HepG2 (cell line): ENCODE measurements around the gene RGMA. TPM values are rescaled to one million over a fixed set of nuclear protein-coding genes. Genes with fewer than 3 reads are reported as not detected.

ENCODE experiments used
- ATAC-seq: fragments of 200-7000 bp; cut with Tn5 transposase; 3 replicates; pipeline ENCODE4 v1.9.1; 2020; ENCODE audit warnings: mild to moderate bottlenecking, moderate library complexity
- BruUV-seq: library from RNA; stranded (reverse); fragments of 400-500 nt; replicated peaks from 2 replicates; lab custom pipeline; 2021; lab: Mats Ljungman, UMichigan
- CTCF ChIA-PET: fragments of 300-600 bp; formaldehyde crosslinking; extraction: SDS; loops from one replicate; lab custom pipeline; 2021; ENCODE audit warnings: low total read pairs, inconsistent platforms, low intra/inter-chr PET ratio; lab: Yijun Ruan, JAX
- POLR2A ChIA-PET: fragments of 350-600 bp; sonication (Branson Sonifier 250); formaldehyde crosslinking; loops from one replicate; lab custom pipeline; 2020; ENCODE audit warnings: antibody characterized with exemption, inconsistent platforms; lab: Yijun Ruan, JAX
- DNase-seq: peaks from one replicate; pipeline ENCODE4 v3.0.0-alpha.2; 2015; ENCODE audit warnings: low spot score
- FAIRE-seq: peaks from 3 replicates; lab custom pipeline; 2011; peaks lifted over from hg19 to GRCh38; lab: Jason Lieb, UNC
- H2AFZ ChIP-seq: one replicate; pipeline ENCODE4 v1.6.1; 2011; ENCODE audit warnings: low read length, inconsistent platforms
- H3K27ac ChIP-seq: fragments of 300-600 bp; 3 replicates; pipeline ENCODE4 v1.8.0; 2011; ENCODE audit warnings: mixed run types, mild to moderate bottlenecking, mixed read lengths, low read length, inconsistent platforms; ENCODE audit not compliant: insufficient read depth; ENCODE audit errors: extremely low read length
- H3K27me3 ChIP-seq, 2 experiments: fragments of 200-600 bp in 1 of 2; 2 replicates in 1 of 2; 3 replicates in 1 of 2; pipeline versions ENCODE4 v1.6.0 to v1.8.0; 2011; ENCODE audit warnings: low read length in 2 of 2, mild to moderate bottlenecking in 2 of 2, moderate library complexity in 2 of 2, inconsistent platforms in 1 of 2; ENCODE audit not compliant: insufficient read depth in 2 of 2, control insufficient read depth in 1 of 2
- H3K36me3 ChIP-seq, 2 experiments: fragments of 200-600 bp in 1 of 2; replicated peaks in 1 of 2; 2 replicates in 1 of 2; 3 replicates in 1 of 2; pipeline versions ENCODE4 v1.5.1 to v1.8.0; 2011; ENCODE audit warnings: low read length in 2 of 2, inconsistent platforms in 1 of 2; ENCODE audit not compliant: insufficient read depth in 2 of 2, control insufficient read depth in 1 of 2
- H3K4me1 ChIP-seq: 2 replicates; pipeline ENCODE4 v1.5.1; 2012; ENCODE audit warnings: low read length, inconsistent platforms; ENCODE audit not compliant: insufficient read depth
- H3K4me2 ChIP-seq: 2 replicates; pipeline ENCODE4 v1.6.0; 2011; ENCODE audit warnings: low read depth, low read length, inconsistent platforms
- H3K4me3 ChIP-seq, 3 experiments: fragments of 200-600 bp in 1 of 3; sonication (generic), shearing (Covaris generic) in 1 of 3; replicated peaks in 1 of 3; 2 replicates each; pipeline ENCODE4 v1.5.1; 2011 to 2016; ENCODE audit warnings: low read length in 3 of 3, inconsistent platforms in 2 of 3, low read depth in 2 of 3, mild to moderate bottlenecking in 2 of 3, control low read depth in 1 of 3, mixed read lengths in 1 of 3; ENCODE audit not compliant: insufficient read depth in 1 of 3
- H3K79me2 ChIP-seq: one replicate; pipeline ENCODE4 v1.6.1; 2011; ENCODE audit warnings: low read length, inconsistent platforms; ENCODE audit not compliant: insufficient read depth
- H3K9ac ChIP-seq: 2 replicates; pipeline ENCODE4 v1.6.0; 2011; ENCODE audit warnings: mild to moderate bottlenecking, low read depth, low read length, inconsistent platforms; ENCODE audit not compliant: insufficient read depth
- H3K9me3 ChIP-seq: 2 replicates; pipeline ENCODE4 v1.5.1; 2012; ENCODE audit warnings: mild to moderate bottlenecking, low read length
- H4K20me1 ChIP-seq: 2 replicates; pipeline ENCODE4 v1.6.0; 2011; ENCODE audit warnings: inconsistent platforms, mild to moderate bottlenecking, low read length, moderate library complexity; ENCODE audit not compliant: insufficient read depth
- EZH2 ChIP-seq: conservative IDR thresholded peaks from 2 replicates; pipeline ENCODE4 v1.6.1; 2012; ENCODE audit warnings: mild to moderate bottlenecking, low read depth, low read length, moderate library complexity
- IKZF4 ChIP-seq: sonication (generic); formaldehyde crosslinking; IDR thresholded peaks from 2 replicates; pipeline ENCODE4 v1.5.1; 2020; ENCODE audit warnings: borderline replicate concordance, mild to moderate bottlenecking, low read depth, missing genetic modification reagents; ENCODE audit errors: not compliant biosample characterization
- TSC22D2 ChIP-seq: sonication (generic); formaldehyde crosslinking; IDR thresholded peaks from 2 replicates; pipeline ENCODE4 v1.5.1; 2020; ENCODE audit warnings: missing genetic modification reagents, mild to moderate bottlenecking, borderline replicate concordance
- WGBS: methylation state at CpG from one replicate; pipeline ENCODE4 v1.1.6; 2017; ENCODE audit warnings: low lambda C conversion rate; 5-methylcytosine and 5-hydroxymethylcytosine counted together
- in situ Hi-C: cut with HindIII; loops from 2 replicates; pipeline ENCODE4 v1.10.0; 2017; ENCODE audit warnings: low pct_unique_long_range_greater_than_20kb; ENCODE audit not compliant: extremely low pct_ligation_motif_present
- intact Hi-C: fragments of 100-400 bp; cut with micrococcal nuclease; formaldehyde crosslinking; loops from one replicate; pipeline ENCODE4 v1.10.0; 2022; ENCODE audit not compliant: unreplicated experiment
- polyA plus RNA-seq, 8 experiments: library from polyadenylated mRNA; depleted of rRNA in 3 of 8; stranded (reverse) in 7 of 8; unstranded in 1 of 8; fragments of >200 nt; fragmentation: Illumina TruSeq in 4 of 8; extraction: Trizol in 4 of 8; gene quantifications; 2 replicates each; pipeline versions ENCODE4 v1.2.1 to v1.2.3, GENCODE V29; 2011 to 2016; ENCODE audit warnings: low read depth in 4 of 8, missing spikeins in 1 of 8, mixed read lengths in 1 of 8; ENCODE audit not compliant: insufficient read depth in 1 of 8
- total RNA-seq, 5 experiments: library from RNA; depleted of rRNA; stranded (reverse); fragments of >200 nt; fragmentation: Illumina TruSeq; extraction: Trizol; gene quantifications; 2 replicates each; pipeline ENCODE4 v1.2.3, GENCODE V29; 2016; ENCODE audit warnings: low read depth in 1 of 5
- TF ChIP-seq, protein P1 (sequence below): sonication (generic); formaldehyde crosslinking; IDR thresholded peaks from 2 replicates; pipeline ENCODE4 v1.4.0; 2020; ENCODE audit warnings: mild to moderate bottlenecking, missing genetic modification reagents

Gene RGMA
- total and polyA plus RNA-seq, 2 of the 13 experiments (the other 11 are each of a cell fraction or from before 2014, with no cell fraction given): not detected

DNA sequence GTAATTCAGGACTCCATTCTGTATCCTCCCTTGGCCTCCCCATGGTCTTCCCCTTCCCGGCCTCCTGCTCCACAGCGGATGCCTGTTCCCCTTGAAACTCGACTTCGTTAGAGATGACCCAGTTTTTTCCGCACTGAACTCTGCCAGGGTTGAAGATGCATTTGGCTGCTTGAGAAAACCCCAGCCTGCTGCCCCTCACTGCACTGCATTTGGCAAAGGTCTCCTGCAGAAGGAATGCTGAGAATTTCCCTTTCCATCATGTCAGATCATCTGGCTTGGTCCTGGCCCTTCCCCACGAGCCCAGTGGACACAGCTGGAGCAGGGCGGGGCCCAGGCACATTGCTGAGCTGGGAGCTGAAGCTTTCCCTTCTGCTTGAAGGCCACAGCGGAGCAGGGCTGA lies 37.6 kb upstream of the RGMA start:
- POLR2A ChIA-PET: interaction anchor here (0.7 kb wide), 1 partner anchor 20 kb away, joined by 3 read pairs; no protein-coding TSS in a partner anchor
- H3K27me3 ChIP-seq: peaks cover 1 to 35% of the 10 kb centered on the region in 2 experiments; a peak in 3 of 5 replicates
- intact Hi-C loops: no loop called here
- H3K9me3 ChIP-seq: no peaks in the 10 kb centered on the region
- no peak overlapping the region for H3K4me2 ChIP-seq
- 18% methylated on average over 5 of the region's 8 CpGs for WGBS
- BruUV-seq: no TSS peak
- H3K36me3 ChIP-seq: no peaks in the 10 kb centered on the region
- ATAC-seq (no peak; the same call in 2 of the 3 replicates), FAIRE-seq (no peak), DNase-seq (no peak)
- H3K27ac ChIP-seq: no peak overlapping the region
- CTCF ChIA-PET: no interaction called here
- H4K20me1 ChIP-seq: no peaks in the 10 kb centered on the region
- H3K4me1 ChIP-seq: no peaks in the 10 kb centered on the region
- no peak for TF ChIP-seq TSC22D2
- no peak for TF ChIP-seq EZH2
- no peak for TF ChIP-seq IKZF4 (CRISPR knock-in tag)
- TF ChIP-seq, protein P1, sequence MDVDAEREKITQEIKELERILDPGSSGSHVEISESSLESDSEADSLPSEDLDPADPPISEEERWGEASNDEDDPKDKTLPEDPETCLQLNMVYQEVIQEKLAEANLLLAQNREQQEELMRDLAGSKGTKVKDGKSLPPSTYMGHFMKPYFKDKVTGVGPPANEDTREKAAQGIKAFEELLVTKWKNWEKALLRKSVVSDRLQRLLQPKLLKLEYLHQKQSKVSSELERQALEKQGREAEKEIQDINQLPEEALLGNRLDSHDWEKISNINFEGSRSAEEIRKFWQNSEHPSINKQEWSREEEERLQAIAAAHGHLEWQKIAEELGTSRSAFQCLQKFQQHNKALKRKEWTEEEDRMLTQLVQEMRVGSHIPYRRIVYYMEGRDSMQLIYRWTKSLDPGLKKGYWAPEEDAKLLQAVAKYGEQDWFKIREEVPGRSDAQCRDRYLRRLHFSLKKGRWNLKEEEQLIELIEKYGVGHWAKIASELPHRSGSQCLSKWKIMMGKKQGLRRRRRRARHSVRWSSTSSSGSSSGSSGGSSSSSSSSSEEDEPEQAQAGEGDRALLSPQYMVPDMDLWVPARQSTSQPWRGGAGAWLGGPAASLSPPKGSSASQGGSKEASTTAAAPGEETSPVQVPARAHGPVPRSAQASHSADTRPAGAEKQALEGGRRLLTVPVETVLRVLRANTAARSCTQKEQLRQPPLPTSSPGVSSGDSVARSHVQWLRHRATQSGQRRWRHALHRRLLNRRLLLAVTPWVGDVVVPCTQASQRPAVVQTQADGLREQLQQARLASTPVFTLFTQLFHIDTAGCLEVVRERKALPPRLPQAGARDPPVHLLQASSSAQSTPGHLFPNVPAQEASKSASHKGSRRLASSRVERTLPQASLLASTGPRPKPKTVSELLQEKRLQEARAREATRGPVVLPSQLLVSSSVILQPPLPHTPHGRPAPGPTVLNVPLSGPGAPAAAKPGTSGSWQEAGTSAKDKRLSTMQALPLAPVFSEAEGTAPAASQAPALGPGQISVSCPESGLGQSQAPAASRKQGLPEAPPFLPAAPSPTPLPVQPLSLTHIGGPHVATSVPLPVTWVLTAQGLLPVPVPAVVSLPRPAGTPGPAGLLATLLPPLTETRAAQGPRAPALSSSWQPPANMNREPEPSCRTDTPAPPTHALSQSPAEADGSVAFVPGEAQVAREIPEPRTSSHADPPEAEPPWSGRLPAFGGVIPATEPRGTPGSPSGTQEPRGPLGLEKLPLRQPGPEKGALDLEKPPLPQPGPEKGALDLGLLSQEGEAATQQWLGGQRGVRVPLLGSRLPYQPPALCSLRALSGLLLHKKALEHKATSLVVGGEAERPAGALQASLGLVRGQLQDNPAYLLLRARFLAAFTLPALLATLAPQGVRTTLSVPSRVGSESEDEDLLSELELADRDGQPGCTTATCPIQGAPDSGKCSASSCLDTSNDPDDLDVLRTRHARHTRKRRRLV (CRISPR knock-in tag): no peak
- H2AFZ ChIP-seq: no peak overlapping the region
- H3K9ac ChIP-seq: no peak overlapping the region
- in situ Hi-C loops: no loop called here
- H3K4me3 ChIP-seq: no peak overlapping the region
- no peaks in the 10 kb centered on the region for H3K79me2 ChIP-seq
